Embryonic facial prominence (tissue), 1 donor: ENCODE data around the gene NSUN3.
"Not testable (repeated sequence)": the region's sequence is repeated elsewhere in the genome, so short reads cannot be mapped to it uniquely, and the experiment has no call there.

ENCODE experiments used
- DNase-seq: peaks from one replicate; pipeline ENCODE4 v3.0.0-alpha.2; 2016; ENCODE audit errors: extremely low spot score

The NSUN3 gene

DNA sequence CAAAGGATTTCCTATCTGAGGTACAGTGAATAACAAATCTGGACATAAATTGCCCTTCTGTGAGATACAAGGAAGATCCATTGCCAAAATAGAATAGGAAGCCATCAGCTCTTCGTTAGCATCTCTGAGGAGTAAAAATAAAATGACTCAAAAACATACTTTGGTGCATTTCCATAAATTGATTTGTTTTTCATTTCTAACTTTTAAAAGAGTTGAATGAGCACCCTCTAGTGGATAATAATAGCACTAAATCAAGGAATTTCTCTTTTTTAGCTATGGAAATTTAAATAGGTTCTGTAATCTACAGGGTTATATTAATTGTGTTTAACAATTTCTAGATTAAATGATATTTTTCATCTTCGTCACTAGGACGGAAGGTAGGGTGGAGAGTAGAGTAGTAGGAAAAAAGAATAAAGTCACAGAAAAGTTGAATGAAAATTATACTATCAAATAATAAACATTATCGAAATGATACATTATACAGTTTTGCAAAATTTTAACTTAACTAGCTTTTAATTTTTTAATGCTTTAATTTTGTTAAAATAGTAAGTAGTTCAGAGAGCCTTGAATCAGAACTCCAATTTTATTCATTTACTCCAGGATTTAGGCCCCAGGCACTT lies 6.4 kb downstream of the NSUN3 start:
- DNase-seq: no peak

DNA sequence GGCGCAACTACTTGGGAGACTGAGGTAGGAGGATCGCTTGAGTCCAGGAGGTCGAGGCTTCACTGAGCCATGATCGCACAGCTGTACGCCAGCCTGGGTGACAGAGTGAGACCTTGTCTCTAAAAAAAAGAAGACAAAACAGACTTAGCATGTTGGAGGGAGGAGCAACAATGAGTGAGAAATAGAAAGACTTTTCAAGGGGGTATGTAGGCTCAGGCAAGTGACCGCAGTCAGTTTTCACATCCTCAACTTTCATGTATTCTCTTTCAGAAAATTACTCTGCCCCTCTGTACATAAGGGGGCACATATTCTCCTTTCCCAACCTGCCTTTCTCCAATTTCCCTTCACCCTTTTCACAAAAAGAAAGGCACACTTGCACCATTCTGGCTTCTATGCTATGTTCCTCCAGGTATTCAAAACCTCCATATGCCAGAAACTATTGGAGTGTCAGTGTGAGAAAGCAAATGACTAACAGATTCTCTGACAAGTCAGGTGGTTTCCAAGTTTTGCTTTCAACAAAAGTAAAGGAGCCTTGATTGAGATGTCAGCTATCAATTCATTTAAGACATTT lies 7.6 kb downstream of the NSUN3 start:
- DNase-seq: no peak

GRCh38 chr3:94071713-94072284 lies 8.9 kb downstream of the NSUN3 start:
- DNase-seq: no peak

DNA sequence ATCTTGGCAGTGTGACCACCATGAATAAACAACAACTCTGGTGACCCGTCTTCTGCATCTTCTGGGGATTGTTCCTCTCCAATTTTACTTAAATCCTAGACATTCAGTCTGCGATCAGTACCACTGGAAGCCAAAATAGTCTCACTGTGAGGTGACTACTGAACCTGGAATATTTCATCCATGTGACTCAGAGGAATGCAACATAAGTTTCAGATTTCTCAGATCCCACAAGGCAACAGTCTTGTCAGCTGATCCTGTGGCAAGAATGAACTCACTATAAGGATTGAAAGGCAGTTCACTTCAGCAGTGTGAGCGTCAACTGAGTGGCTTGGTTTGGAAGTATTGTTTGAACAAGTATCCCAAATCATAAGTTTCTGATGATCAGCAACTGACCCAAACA lies 13.2 kb downstream of the NSUN3 start:
- no peak for DNase-seq

DNA sequence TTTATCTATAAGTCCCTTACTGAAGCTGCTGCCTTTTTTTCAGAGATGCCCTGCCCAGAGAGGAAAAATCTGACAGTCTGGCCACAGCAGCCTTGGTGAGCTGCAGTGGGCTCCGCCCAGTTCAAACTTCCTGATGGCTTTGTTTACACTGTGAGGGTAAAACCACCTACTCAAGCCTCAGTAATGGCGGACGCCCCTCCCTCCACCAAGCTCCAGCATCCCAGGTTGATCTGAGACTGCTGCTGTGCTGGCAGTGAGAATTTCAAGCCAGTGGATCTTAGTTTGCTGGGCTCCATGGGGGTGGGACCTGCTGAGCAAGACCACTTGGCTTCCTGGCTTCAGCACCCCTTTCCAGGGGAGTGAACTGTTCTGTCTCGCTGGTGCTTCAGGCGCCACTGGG lies 17.7 kb downstream of the NSUN3 start:
- not testable (repeated sequence) for DNase-seq

- no peak for DNase-seq
Observed at GRCh38 chr3:94081884-94082283, 19.0 kb downstream of the NSUN3 start.

GRCh38 chr3:94082391-94082937 lies 19.6 kb downstream of the NSUN3 start:
- DNase-seq: no peak

GRCh38 chr3:94083261-94083660 lies 20.4 kb downstream of the NSUN3 start:
- DNase-seq: no peak

DNA sequence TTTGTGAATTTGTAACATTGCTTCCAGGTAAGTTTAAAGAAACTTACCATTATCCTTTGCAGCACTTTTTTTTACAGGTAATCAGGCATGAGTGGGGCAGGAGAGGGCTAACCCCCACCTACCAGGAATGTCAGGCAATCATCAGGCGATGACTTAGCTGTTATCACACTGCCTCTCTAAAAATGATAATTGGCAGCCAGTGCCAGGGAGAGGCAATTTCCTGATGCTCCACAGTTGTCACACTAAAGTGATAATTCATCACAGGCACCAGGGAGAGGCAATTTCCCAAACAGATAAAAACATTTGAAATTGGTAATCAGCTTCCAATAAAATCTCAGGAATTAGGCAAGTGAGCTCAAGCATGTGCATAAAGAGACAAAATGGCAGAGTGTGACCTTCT lies 26.3 kb downstream of the NSUN3 start:
- no peak for DNase-seq

GRCh38 chr3:94092086-94092485 lies 29.2 kb downstream of the NSUN3 start:
- no peak for DNase-seq

GRCh38 chr3:94093151-94093550 lies 30.3 kb downstream of the NSUN3 start:
- DNase-seq: no peak

DNA sequence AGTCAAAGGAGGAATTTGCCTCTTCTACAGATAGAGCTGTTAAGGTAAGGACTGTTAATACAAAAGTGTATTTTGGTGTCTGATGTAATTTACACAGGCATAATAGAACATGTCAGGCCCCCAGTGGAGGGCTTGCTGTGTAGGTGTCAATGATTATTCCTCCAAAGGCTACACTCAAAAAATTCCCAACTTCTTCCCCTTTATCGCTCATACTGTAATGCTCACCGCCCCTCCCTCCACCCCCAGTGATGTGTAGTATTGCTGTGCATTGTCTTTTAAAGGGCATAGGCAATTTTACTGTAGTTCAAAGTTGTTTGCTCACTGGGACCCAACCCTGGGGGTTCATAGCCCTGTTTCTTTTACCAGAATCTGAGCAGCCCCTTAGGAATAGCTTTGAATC lies 32.2 kb downstream of the NSUN3 start:
- DNase-seq: no peak

- no peak for DNase-seq
Observed at GRCh38 chr3:94098452-94098851, 35.6 kb downstream of the NSUN3 start.

DNA sequence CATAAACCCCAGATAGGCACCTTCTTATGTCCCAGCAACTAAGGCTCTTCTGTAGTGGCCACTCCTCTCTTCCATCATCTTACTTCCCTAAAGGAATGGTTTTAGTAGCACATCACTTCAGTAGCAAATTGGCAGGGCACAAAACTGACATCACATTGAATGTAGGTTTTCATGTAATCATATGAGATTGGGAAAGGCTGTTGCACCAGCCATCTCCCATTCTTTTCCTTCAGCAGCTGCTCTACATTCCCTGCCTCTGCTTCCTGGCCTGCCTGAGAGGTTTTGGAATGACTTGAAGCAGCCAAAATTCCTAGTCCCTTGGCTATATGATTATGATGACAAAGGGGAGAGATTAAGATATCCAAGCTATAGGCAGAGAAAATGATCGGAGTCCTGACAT lies 36.5 kb downstream of the NSUN3 start:
- no peak for DNase-seq

DNA sequence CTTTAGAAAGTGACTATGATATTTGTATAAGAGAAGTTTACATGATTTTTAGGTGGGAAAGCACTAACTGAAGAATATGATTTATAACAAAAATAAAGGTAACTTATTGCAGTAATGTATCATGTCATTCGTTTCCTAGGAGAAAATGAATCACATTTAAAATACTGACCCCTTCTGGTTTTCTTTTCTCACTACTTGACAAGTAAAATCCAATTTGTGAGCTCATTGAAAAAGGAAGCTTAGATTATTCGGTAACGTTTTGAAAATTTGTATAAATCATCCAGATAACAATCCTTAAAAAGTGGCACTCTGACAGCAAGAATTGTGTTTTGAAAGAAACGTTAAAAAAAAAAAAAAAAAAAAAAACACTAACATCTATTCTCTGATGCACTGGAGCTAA lies 39.0 kb downstream of the NSUN3 start:
- DNase-seq: no peak

DNA sequence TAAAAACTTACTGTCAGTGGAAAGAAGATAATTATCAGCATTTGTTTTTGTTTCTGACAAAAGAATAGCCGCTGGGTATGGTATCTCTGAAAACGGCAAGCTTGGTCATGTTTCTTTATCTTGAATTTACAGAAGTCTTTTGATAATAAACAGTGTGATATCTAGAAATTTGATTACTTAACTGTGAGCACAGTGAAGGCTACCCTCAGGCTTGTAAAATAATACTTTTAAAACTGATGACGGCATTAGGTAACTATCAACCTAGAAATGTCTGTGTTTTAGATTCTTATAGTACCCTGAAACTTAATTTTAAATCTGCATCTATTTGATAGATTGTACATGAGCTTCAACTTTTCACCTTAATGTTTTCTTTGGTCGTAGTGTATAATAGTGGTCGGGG lies 43.4 kb downstream of the NSUN3 start:
- DNase-seq: no peak

DNA sequence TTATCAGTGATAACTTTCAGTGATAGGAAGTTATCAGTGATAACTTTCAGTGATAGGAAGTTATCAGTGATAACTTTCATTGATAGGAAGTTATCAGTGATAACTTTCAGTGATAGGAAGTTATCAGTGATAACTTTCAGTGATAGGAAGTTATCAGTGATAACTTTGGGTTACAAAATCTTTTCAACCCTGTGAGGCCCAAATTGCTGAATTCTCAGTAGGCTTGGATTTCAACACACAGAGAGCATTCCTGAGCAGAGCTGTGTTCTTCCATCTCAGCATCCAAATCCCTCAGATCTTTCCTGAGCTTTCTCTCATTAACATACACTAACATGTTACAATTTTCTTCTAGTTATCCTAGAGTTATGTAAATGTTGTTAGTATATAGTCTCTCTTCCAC lies 47.4 kb downstream of the NSUN3 start:
- DNase-seq: not testable (repeated sequence)

GRCh38 chr3:94110854-94111253 lies 48.0 kb downstream of the NSUN3 start:
- DNase-seq: no peak

DNA sequence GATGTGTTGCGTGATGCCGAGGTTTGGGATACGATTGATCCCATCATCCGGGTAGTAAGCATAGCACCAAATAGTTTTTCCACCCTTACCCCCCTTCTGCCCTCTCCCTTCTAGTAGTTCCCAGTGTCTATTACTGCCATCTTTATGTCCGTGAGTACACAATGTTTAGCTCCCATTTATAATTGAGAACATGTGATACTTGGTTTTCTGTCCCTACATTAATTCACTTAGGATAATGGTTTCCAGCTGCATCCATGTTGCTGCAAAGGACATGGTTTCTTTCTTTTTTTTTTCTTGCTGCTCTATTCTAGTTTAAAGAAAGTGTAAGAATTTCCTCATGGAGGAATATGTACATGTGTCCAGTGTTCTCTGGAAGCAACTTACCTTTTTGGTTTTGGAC lies 51.8 kb downstream of the NSUN3 start:
- DNase-seq: no peak

DNA sequence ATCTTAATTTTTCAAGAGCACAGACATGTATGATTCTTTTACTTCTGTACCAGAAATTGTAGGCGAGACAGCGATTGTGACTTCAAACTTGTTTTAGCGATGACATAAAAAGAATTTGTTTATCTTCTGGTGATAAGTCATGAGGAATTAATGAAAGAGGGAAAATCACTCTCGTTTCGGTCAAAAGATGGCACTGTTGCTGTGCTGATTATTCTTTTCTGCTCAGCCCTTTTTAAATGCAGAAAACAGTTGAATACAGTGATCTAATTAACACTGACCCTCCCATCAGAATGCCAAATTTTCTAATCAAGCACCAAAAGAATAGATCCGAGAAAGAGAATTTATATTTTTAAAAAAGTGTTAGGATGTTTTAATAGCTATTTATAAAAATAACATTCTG lies 52.6 kb downstream of the NSUN3 start:
- DNase-seq: no peak

GRCh38 chr3:94117729-94118128 lies 54.9 kb downstream of the NSUN3 start:
- no peak for DNase-seq

DNA sequence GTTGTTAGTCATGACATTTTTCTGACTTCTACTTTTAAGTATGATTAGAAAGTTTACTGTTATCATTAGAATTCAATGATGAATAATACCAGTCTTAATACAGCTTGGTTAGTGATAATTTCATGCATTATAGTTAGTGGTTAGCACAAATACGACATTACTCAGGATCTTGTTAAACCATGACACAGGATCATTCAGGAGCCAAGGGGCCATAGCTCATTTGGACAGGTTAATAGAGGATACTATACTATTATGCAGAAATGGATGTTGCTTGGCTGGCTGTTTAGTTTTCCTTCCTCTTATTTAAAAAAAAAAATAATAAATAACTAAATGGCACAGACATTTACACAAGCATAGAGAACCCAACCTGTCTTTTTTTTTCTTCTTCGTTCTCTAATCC lies 55.5 kb downstream of the NSUN3 start:
- DNase-seq: no peak

DNA sequence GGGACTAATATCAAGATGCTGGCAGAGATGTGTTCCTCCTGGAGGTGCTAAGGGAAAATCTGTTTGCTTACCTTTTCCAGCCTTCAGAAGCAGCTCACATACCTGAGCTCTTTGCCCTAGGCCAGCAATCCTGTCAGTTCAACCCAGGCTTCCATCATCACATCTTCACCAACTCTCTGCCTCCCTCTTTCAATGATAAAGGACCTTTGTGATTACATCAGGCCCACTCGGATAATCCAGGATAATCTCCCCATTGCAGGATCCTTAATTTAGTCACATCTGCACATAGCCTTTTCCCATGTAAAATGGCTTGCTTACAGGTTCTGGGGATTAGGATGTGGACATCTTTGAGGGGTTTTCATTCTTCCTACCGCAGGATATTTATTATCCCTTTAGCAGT lies 58.3 kb downstream of the NSUN3 start:
- DNase-seq: no peak

DNA sequence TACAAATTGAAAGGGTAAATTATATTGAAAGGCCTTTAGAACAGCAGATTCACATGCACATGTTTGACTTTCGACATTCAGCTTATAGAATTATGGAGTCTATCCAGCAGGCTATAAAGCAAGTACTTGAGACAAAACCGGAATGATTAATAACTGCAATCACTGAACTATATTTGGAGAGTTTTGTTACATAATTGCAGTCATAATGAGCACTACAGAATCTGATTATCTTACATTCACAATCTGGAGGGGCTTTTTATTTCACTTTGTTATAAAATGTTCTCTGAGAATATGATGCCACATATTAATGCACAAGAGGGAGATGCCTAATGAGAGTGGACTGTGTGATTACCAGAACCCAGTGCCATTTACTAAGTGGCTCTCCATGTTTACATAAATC lies 64.3 kb downstream of the NSUN3 start:
- no peak for DNase-seq
